NCI-H345 treated with DMSO at 0.1 percent for 48 hours (cell line): ENCODE data around the gene PEAK1.
"Not testable (repeated sequence)": the region's sequence is repeated elsewhere in the genome, so short reads cannot be mapped to it uniquely, and the experiment has no call there.

Experiments
- DNase-seq: peaks from one replicate; lab custom pipeline; 2025; ENCODE audit not compliant: unreplicated experiment; lab: John Stamatoyannopoulos, UW

The PEAK1 gene

DNA sequence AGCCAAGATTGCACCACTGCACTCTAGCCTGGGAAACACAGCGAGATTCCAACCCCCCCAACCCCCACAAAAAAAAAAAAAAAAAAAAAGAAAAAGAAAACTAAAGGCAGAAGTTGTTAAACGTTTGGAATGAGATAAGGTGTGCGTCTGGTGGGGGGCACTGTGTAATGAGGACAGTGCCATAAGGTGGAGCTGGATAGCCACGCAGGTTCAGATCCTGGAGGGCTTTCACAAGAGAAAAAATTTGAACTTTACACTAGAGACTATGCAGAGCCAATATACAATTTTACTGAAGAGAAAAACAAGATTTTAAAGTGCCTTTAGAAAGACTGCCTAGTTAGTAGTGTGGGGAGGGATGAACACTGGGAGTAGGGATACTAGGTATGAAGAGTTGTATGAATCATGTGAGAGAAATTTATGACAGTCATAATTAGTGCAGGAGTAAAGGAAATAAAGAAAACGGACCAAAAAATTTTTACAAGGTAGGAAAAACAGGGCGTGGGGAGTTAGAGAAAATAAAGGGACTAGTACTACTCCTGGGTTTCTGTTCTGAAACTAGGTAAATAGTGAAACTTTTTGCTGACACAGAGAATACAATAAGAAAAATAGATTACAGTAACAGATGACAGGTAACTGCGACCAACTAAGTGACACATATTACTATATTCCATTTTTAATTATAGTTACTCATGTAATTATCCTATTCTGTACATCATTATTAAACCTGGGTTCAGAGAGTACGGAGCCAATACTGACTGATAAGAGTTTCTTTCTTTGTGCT is 108.1 kb downstream of the PEAK1 start:
- no peak for DNase-seq

- DNase-seq: no peak
Measured at GRCh38 chr15:77311020-77311419, 108.9 kb downstream of the PEAK1 start.

GRCh38 chr15:77309392-77309791 is 110.5 kb downstream of the PEAK1 start:
- DNase-seq: no peak

DNA sequence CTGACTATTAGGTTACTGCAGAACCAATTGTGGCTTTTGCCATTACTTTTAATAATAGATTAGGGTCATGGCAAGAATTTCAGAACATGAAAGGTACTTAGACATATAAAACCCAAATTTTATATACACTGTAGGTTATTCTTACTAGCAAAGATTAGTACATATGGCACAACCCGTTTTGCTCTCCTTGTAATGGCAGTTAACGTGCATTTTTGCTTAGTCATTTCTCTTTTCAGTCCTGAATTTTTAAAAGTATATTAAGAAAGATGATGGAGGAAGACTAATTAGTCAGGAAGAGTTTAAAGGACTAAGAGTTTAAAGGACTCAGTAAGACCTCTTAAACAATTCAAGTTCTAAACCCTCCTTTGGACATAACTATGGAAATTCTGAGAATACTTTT is 114.0 kb downstream of the PEAK1 start:
- DNase-seq: no peak

- DNase-seq: no peak
Measured at GRCh38 chr15:77296773-77297337, 123.0 kb downstream of the PEAK1 start.

- no peak for DNase-seq
Measured at GRCh38 chr15:77295446-77295845, 124.5 kb downstream of the PEAK1 start.

DNA sequence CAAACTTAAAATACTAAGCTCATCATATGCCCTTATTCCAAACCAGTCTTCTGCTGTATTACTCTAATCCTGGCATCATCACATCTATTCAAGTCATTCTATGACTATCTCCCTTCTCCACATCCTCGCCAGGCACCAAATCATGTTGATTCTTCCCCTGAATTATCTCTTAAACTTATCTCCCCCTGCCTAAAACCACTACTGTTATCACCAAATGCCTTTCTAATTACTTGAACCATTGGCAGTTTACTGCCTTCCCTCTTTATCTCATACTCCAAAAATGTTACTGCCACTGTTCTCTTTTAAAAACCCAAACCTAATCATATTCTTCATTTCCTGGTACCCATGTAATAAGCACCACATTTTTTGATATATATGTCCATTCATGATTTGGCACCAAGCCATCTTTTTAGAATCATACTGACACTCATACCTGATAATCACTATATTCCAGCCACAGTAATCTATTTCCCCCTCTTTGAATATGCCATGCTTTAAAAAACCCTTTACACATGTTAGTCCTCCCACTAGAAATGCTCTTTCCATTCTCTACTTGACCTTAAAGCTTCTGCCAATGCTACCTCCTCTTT is 126.8 kb downstream of the PEAK1 start:
- no peak for DNase-seq

DNA sequence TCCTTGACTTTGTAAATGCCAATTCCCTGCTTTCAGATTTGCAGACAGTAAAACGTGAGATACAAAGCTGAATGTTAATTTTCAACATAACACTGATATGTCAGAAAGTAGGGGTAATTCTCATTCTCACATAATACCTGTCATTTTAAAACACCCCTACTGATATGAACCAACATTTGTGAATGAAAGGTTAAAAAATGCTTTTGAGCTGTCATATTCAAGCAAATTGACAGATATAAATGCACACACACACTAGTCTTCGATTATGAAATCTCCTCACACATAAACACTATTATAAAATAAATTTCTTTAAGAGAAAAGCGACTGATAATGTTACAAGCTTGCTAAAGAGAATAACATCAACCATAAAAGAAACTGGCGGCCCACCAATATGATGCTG is 128.8 kb downstream of the PEAK1 start:
- no peak for DNase-seq

GRCh38 chr15:77287385-77287784 is 132.5 kb downstream of the PEAK1 start:
- DNase-seq: no peak

DNA sequence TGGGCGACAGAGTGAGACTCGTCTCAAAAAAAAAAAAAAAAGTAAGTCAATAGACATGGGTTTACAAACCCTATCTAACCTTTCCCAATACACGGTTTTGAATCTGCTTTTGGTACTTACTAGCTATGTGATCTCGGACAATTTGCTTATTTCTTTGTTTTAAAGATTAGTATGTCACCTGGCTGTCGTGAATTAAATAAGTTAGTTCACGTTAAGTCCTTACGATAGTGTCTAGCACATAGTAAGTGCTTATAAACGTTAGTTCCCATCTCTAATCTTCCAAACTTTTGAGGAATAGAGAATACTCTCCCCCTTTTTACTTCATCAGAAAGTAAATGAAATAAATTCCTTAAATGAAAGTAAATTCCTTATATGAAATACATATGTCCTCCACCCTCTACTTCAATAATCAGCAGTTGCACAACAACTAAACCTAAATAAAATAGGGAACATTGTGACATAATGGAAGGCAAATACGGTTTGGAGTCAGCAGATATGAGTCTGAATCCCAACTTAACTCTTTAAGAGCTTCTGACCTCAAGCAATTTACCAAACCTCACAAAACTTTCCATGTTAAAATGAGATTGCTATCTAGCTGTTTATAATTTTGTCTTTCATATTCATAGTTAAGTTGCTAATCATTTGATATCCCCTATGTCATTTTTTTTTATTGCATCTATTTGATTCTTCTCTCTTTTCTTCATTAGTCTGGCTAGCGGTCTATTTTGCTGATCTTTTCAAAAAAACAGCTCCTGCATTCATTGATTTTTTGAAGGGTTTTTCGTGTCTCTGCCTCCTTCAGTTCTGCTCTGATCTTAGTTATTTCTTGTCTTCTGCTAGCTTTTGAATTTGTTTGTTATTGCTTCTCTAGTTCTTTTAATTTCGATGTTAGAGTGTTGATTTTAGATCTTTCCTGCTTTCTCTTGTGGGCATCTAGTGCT is 134.6 kb downstream of the PEAK1 start:
- DNase-seq: no peak

- DNase-seq: no peak
Measured at GRCh38 chr15:77282333-77282732, 137.6 kb downstream of the PEAK1 start.

DNA sequence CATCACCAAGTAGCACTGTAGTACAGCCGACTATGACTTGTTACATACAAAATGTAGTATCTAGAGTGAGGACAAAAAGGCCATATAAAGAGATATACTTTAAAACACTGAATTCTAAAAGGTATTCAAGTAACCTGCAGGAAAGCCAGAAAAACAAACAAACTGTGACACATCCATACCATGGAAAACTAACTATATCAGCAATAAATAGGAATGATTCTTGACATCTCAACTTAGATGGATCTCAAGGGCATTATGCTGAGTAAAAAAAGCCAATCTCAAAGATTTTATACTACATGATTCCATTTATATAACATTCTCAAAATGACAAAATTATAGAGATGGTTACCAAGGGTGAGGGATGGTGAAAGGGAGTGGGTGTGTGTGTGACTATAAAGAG is 143.0 kb downstream of the PEAK1 start:
- DNase-seq: no peak

DNA sequence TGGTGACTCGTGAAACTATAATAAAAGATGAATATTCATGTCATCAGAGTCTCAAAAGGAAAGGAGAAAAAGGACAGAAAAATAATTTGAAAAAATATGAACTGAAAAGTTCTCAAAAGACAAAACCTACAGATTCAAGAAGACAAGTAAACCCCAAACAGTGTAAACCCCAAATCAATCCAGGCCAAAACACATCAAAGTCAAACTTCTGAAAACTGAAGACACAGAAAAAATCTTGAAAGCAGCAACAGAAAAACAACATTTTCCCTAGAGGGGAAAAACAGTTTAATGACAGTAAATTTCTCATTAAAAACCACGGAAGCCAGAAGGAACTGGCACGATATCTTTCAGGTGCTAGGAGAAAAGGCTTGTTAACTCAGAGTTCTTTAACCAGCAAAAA is 143.8 kb downstream of the PEAK1 start:
- DNase-seq: no peak

DNA sequence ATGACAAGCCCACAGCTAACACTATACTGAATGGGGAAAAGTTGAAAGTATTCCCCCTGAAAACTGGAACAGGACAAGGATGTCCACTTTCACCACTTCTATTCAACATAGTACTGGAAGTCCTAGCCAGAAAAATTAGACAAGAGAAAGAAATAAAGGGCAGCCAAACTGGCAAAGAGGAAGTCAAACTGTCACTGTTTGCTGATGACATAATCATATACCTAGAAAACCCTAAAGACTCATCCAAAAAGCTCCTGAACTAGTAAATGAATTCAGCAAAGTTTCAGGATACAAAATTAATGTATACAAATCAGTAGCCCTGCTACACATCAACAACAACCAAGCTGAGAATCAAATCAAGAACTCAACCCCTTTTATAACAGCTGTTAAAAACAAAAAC is 146.8 kb downstream of the PEAK1 start:
- DNase-seq: not testable (repeated sequence)

GRCh38 chr15:77266708-77267386 is 153.1 kb downstream of the PEAK1 start:
- DNase-seq: no peak

DNA sequence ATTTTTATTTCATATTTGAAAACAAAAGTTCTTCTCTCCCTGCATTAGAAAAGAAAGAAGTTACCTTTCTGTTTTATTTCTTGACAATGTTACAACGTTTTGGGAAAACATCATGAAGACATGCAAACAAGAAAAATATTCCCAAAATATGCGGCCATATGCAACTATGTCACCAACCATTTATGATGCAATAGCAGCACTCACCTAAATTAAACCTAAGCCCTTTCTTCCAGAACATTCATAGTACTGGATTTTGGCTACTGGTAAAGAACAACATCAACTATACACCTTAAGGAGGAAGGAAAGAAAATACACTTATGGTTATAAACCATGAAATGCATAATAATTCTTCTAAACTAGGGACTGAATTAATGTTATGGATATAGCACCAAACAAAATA is 164.5 kb downstream of the PEAK1 start:
- no peak for DNase-seq

DNA sequence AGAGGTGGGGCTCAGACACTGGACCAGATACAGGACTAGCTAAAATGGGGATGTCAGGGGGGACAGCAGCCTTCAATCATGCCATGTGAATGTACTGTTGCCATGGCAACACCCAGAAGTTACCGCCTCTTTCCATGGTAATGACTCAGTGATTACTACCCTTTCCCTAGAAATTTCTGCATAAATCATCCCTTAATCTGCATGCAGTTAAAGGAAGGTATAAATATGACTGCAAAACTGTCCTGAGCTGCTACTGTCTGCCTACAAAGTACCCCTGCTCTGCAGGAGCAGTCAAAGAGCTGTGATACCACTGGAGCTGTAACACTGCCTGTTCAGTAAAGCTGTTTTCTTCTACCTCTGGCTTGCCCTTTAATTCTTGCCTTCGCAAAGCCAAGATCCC is 168.2 kb downstream of the PEAK1 start:
- no peak for DNase-seq

DNA sequence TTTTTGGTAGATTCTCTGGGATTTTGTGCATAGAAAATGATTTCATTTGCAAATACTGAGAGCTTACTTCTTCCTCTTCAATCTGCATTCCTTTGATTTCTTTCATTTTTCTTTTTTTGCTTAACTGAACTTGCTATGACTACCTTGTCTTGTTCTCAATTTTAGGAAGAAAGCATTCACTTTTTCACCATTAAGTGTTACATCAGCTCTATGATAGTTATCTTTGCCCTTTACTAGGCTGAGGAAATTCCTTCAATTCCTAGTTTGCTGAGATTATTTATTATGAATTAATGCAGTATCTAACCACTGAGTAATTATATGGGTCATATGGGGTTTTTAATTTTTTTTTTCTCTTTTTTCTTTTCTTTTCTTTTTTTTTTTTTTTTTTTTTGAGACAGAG is 172.8 kb downstream of the PEAK1 start:
- DNase-seq: no peak

DNA sequence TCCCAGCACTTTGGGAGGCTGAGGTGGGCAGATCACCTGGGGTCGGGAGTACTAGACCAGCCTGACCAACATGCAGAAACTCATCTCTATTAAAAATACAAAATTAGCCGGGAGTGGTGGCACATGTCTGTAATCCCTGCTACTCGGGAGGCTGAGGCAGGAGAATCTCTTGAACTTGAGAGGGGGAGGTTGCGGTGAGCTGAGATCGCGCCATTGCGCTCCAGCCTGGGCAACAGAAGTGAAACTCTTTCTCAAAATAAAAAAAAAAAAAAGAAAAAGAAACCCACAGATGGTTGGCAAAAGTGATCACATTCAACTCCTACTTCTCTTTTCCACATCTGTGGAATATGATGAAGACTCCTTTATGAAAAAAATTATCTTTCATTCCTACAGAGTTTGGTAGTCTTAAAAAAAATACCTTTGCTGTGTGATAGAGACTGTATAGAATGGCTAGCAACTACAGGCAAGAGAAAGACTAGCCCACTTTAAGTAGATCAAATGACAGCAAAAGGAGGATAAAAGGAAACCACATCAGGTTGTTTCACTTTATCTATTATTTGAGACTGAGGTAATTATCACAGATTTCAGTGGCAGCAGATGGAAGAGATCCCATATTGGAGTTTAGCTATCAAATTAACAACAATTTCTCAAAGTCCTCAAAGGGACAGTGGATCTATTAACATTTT is 176.0 kb downstream of the PEAK1 start:
- DNase-seq: no peak

DNA sequence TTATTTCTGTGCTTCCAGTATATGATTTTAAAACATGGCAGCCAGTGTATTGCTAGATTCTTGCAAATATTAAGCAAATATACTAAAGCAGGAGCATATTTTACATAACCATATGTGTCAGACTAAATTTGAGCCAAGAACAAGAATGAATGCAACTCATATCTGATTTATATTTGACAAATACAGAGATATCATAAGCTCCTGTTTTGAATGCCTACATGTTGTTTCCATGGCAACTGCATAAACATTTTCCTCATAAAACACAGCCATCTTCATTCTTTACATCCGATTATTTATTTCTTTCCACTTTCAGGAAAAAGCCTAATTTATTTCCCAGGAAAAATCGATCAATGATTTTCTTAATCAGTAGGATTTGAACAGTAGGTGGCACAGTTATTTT is 176.8 kb downstream of the PEAK1 start:
- no peak for DNase-seq
